ENCODE measurements around the gene NUP62.

Gene NUP62

GRCh38 chr19:49894879-49895565, 34.3 kb downstream of the NUP62 start:
- Histone ChIP-seq H3K9me3 (ENCODE audit: control insufficient read depth, low read length) (no peaks in the 10 kb centered on the region), H2AFZ (no peak overlapping the region), H3K4me1 (no peaks in the 10 kb centered on the region), H3K36me3 (ENCODE audit: control insufficient read depth, insufficient read depth, low read length) (no peaks in the 10 kb centered on the region), H3K4me3 (ENCODE audit: low read depth, low read length) (no peak overlapping the region), H3K27me3 (ENCODE audit: control insufficient read depth, insufficient read depth, low read length) (no peaks in the 10 kb centered on the region), H3K4me2 (ENCODE audit: low read length) (no peak overlapping the region), H3K27ac (no peak overlapping the region), H3K79me2 (no peaks in the 10 kb centered on the region), H3K9ac (no peak overlapping the region)
- no peak for TF ChIP-seq CTCF (IDR thresholded peaks at IDR 0.05)

GRCh38 chr19:49894011-49894664, 35.2 kb downstream of the NUP62 start:
- no peak overlapping the region for H3K27ac ChIP-seq
- H3K79me2 ChIP-seq: no peaks in the 10 kb centered on the region
- H3K27me3 ChIP-seq (ENCODE audit: control insufficient read depth, insufficient read depth, low read length): no peaks in the 10 kb centered on the region
- H3K36me3 ChIP-seq (ENCODE audit: control insufficient read depth, insufficient read depth, low read length): no peaks in the 10 kb centered on the region
- TF ChIP-seq CTCF (IDR thresholded peaks at IDR 0.05): no peak
- no peaks in the 10 kb centered on the region for H3K9me3 ChIP-seq (ENCODE audit: control insufficient read depth, low read length)
- H3K4me1 ChIP-seq: no peaks in the 10 kb centered on the region
- H3K9ac ChIP-seq: no peak overlapping the region
- no peak overlapping the region for H2AFZ ChIP-seq
- no peak overlapping the region for H3K4me3 ChIP-seq (ENCODE audit: low read depth, low read length)
- H3K4me2 ChIP-seq (ENCODE audit: low read length): no peak overlapping the region

GRCh38 chr19:49892716-49893115, 36.6 kb downstream of the NUP62 start:
- H3K27me3 ChIP-seq (ENCODE audit: control insufficient read depth, insufficient read depth, low read length): no peaks in the 10 kb centered on the region
- H2AFZ ChIP-seq: no peak overlapping the region
- no peaks in the 10 kb centered on the region for H3K9me3 ChIP-seq (ENCODE audit: control insufficient read depth, low read length)
- H3K9ac ChIP-seq: no peak overlapping the region
- no peaks in the 10 kb centered on the region for H3K36me3 ChIP-seq (ENCODE audit: control insufficient read depth, insufficient read depth, low read length)
- H3K4me3 ChIP-seq (ENCODE audit: low read depth, low read length): no peak overlapping the region
- H3K27ac ChIP-seq: no peak overlapping the region
- no peak for TF ChIP-seq CTCF (IDR thresholded peaks at IDR 0.05)
- H3K4me1 ChIP-seq: no peaks in the 10 kb centered on the region
- no peak overlapping the region for H3K4me2 ChIP-seq (ENCODE audit: low read length)
- no peaks in the 10 kb centered on the region for H3K79me2 ChIP-seq

- Histone ChIP-seq H3K36me3 (ENCODE audit: control insufficient read depth, insufficient read depth, low read length) (no peaks in the 10 kb centered on the region), H3K9me3 (ENCODE audit: control insufficient read depth, low read length) (no peaks in the 10 kb centered on the region), H3K9ac (no peak overlapping the region), H3K27me3 (ENCODE audit: control insufficient read depth, insufficient read depth, low read length) (no peaks in the 10 kb centered on the region), H3K27ac (no peak overlapping the region), H3K4me1 (no peaks in the 10 kb centered on the region), H3K4me2 (ENCODE audit: low read length) (no peak overlapping the region), H3K4me3 (ENCODE audit: low read depth, low read length) (no peak overlapping the region), H3K79me2 (no peaks in the 10 kb centered on the region), H2AFZ (no peak overlapping the region)
- no peak for TF ChIP-seq CTCF (IDR thresholded peaks at IDR 0.05)
Measured at GRCh38 chr19:49891393-49891792, 37.9 kb downstream of the NUP62 start.

Measured in parathyroid adenoma (tissue), 2 donors.